IPS DF 4.7 (cell line): ENCODE measurements around the gene SERPINH1.

Experiments used
- DNase-seq: peaks from one replicate; pipeline ENCODE4 v3.0.0-alpha.2; 2013; ENCODE audit warnings: low spot score; ENCODE audit errors: extremely low read depth

The SERPINH1 gene

GRCh38 chr11:75595429-75595828 is 33.4 kb downstream of the SERPINH1 start:
- no peak for DNase-seq

GRCh38 chr11:75596914-75597313 is 34.9 kb downstream of the SERPINH1 start:
- no peak for DNase-seq

- DNase-seq, result no peak
Measured at GRCh38 chr11:75597636-75598035, 35.6 kb downstream of the SERPINH1 start.

- no peak for DNase-seq
Measured at GRCh38 chr11:75598264-75598663, 36.2 kb downstream of the SERPINH1 start.

- DNase-seq, result no peak
Measured at GRCh38 chr11:75598900-75599299, 36.8 kb downstream of the SERPINH1 start.

- DNase-seq, result no peak
Measured at GRCh38 chr11:75600356-75600755, 38.3 kb downstream of the SERPINH1 start.

- DNase-seq, result no peak
Measured at GRCh38 chr11:75601494-75601893, 39.4 kb downstream of the SERPINH1 start.

- DNase-seq, result no peak
Measured at GRCh38 chr11:75602951-75603350, 40.9 kb downstream of the SERPINH1 start.

GRCh38 chr11:75603791-75604736 is 42.0 kb downstream of the SERPINH1 start:
- no peak for DNase-seq

- DNase-seq, result no peak
Measured at GRCh38 chr11:75606099-75606498, 44.0 kb downstream of the SERPINH1 start.

GRCh38 chr11:75611823-75612222 is 49.8 kb downstream of the SERPINH1 start:
- DNase-seq, result no peak

- DNase-seq, result no peak
Measured at GRCh38 chr11:75615751-75616150, 53.7 kb downstream of the SERPINH1 start.

GRCh38 chr11:75616281-75616680 is 54.2 kb downstream of the SERPINH1 start:
- DNase-seq, result no peak
